Measurements from ENCODE around the gene SAA2.

SAA2 gene

DNA sequence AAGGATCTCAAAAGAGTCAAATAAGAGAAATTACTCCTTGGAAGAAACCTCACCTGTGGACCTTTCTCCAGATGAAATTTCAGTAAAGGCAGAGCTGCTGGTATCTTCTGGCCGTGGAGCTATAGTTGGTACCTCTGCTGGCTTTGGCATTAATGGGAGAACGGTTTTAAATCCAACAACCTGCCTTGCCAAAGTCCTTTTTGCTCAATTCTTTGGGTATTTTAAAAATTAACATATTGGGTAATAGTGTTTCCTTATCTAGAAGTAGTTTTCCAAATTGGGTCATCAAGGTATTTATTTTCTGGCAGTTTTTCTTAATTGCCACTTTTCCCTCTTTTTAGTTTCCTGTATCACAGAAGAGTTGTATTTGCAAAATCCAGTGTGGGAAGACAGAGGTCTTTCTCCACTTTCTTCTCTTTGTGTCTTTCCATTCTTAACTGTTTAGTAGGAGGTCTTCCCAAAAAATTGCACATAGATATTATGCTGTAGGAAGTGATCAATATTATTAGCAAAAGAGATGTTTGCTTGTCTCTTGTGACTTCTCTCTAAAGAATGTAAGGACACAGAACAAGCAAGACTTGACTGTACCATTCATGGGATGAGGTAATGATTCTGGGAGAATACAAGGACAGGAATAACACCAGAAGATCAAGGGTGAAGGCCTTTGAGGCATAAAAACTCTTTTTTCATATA, 11.7 kb downstream of the SAA2 start, which contains the start of gene SAA4:
TSS of gene SAA4 (minus strand) at position 139 of the 693 bp plus-strand sequence. CDS start 876 bp downstream, outside the sequence.
- TF ChIP-seq, protein P1, sequence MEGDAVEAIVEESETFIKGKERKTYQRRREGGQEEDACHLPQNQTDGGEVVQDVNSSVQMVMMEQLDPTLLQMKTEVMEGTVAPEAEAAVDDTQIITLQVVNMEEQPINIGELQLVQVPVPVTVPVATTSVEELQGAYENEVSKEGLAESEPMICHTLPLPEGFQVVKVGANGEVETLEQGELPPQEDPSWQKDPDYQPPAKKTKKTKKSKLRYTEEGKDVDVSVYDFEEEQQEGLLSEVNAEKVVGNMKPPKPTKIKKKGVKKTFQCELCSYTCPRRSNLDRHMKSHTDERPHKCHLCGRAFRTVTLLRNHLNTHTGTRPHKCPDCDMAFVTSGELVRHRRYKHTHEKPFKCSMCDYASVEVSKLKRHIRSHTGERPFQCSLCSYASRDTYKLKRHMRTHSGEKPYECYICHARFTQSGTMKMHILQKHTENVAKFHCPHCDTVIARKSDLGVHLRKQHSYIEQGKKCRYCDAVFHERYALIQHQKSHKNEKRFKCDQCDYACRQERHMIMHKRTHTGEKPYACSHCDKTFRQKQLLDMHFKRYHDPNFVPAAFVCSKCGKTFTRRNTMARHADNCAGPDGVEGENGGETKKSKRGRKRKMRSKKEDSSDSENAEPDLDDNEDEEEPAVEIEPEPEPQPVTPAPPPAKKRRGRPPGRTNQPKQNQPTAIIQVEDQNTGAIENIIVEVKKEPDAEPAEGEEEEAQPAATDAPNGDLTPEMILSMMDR (conservative IDR thresholded peaks at IDR 0.05; ENCODE audit: low read length), result no peak
- TF ChIP-seq EZH2phosphoT487 (IDR thresholded peaks at IDR 0.05; ENCODE audit: borderline replicate concordance), result no peak
- no peaks in the 10 kb centered on the region for H3K9me3 ChIP-seq (ENCODE audit: insufficient read depth, low read depth, low read length)
- H3F3A ChIP-seq (ENCODE audit: low read depth), result no peaks in the 10 kb centered on the region
- H4K20me1 ChIP-seq (ENCODE audit: insufficient read depth, low read length, poor library complexity, severe bottlenecking), result no peaks in the 10 kb centered on the region
- no peaks in the 10 kb centered on the region for H3K9me2 ChIP-seq (replicated peaks; ENCODE audit: low read depth, low read length)
- H3K4me1 ChIP-seq (ENCODE audit: insufficient read depth, low read length, poor library complexity, severe bottlenecking), result no peaks in the 10 kb centered on the region
- H3K4me3 ChIP-seq (ENCODE audit: low read length, poor library complexity, severe bottlenecking), result no peak within 1 kb of the TSS
- H3K79me2 ChIP-seq (ENCODE audit: insufficient read depth, low read length), result no peaks in the 10 kb centered on the region
- no peak within 1 kb of the TSS for H2AFZ ChIP-seq (ENCODE audit: low read length)
- H3K36me3 ChIP-seq (ENCODE audit: insufficient read depth, low read length), result no peaks in the 10 kb centered on the region
- H3K9ac ChIP-seq (ENCODE audit: low read depth, low read length, poor library complexity, severe bottlenecking), result no peak within 1 kb of the TSS
- H3K27me3 ChIP-seq (ENCODE audit: insufficient read depth, low read length, poor library complexity, severe bottlenecking), result peaks cover 32% of the 10 kb centered on the region
- H3K4me2 ChIP-seq (ENCODE audit: low read depth, low read length, poor library complexity, severe bottlenecking), result no peak within 1 kb of the TSS

DNA sequence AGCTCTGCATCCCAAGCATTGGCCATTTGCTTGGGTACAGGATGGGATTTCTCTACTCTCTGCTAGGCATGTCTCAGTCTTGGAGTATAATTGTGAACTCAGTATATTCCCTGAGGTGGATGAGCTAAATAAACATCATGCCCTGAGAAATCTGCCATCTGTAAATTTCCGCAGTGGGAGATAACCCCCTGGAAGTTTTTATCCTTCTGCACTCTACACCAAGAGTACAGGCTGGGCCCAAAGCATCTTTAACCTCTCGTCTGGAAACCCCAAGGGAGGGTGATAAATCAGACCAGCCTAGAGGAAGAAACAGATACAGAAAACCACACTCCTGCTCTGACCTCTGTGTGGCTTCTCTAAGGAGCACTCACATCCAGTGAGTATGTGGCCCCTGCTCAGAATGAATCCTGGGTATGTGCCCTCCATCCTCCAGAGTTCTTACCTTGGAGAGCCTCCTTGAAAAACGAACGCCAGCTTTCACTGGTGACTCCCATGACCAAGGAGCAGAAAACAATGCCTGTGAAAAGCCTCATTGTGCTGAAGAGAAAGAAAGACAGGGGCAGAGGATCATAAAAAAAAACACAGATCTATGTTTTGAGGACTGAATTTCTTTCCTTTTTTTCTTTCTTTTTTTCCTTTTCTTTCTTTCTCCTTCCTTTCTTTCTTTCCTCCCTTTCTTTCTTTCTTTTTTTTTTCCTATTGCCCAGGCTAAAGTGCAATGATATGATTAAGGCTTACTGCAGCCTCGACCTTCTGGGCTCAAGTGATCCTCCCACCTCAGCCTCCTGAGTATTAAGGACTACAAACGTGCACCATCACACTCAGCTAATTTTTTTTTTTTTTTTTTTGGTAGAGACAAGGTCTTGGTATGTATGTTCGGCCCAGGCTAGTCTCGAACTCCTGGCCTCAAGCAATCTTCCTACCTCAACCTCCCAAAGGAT, 12.8 kb downstream of the SAA2 start:
- H3K36me3 ChIP-seq (ENCODE audit: insufficient read depth, low read length), result no peaks in the 10 kb centered on the region
- H2AFZ ChIP-seq (ENCODE audit: low read length), result no peak overlapping the region
- no peak overlapping the region for H3K9ac ChIP-seq (ENCODE audit: low read depth, low read length, poor library complexity, severe bottlenecking)
- no peaks in the 10 kb centered on the region for H3F3A ChIP-seq (ENCODE audit: low read depth)
- no peak for TF ChIP-seq EZH2phosphoT487 (IDR thresholded peaks at IDR 0.05; ENCODE audit: borderline replicate concordance)
- TF ChIP-seq, protein P1 (conservative IDR thresholded peaks at IDR 0.05; ENCODE audit: low read length), result no peak
- no peaks in the 10 kb centered on the region for H3K9me3 ChIP-seq (ENCODE audit: insufficient read depth, low read depth, low read length)
- no peaks in the 10 kb centered on the region for H3K9me2 ChIP-seq (replicated peaks; ENCODE audit: low read depth, low read length)
- no peak overlapping the region for H3K4me2 ChIP-seq (ENCODE audit: low read depth, low read length, poor library complexity, severe bottlenecking)
- H3K4me3 ChIP-seq (ENCODE audit: low read length, poor library complexity, severe bottlenecking), result no peak overlapping the region
- no peaks in the 10 kb centered on the region for H3K79me2 ChIP-seq (ENCODE audit: insufficient read depth, low read length)
- H3K27me3 ChIP-seq (ENCODE audit: insufficient read depth, low read length, poor library complexity, severe bottlenecking), result peaks cover 32% of the 10 kb centered on the region
- H3K4me1 ChIP-seq (ENCODE audit: insufficient read depth, low read length, poor library complexity, severe bottlenecking), result no peaks in the 10 kb centered on the region
- no peaks in the 10 kb centered on the region for H4K20me1 ChIP-seq (ENCODE audit: insufficient read depth, low read length, poor library complexity, severe bottlenecking)

DNA sequence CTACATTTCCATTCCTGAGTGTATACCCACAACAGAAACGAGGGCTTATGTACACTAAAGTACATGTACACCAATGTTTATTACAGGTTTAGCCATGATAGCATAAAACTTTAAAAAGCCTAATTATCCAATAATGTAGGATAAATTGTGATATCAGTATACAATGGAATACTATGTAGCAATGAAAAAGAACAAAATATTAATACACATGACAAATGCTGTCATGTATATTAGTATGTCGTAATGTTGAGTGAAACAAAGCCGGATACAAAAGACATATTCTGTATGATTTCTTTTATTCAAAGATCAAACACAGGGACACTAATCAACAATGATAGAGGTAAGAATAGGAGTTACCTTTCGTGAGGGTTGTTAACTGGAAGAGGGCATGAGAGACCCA, 14.6 kb downstream of the SAA2 start:
- TF ChIP-seq, protein P1 (conservative IDR thresholded peaks at IDR 0.05; ENCODE audit: low read length), result no peak
- TF ChIP-seq EZH2phosphoT487 (IDR thresholded peaks at IDR 0.05; ENCODE audit: borderline replicate concordance), result no peak
- H4K20me1 ChIP-seq (ENCODE audit: insufficient read depth, low read length, poor library complexity, severe bottlenecking), result no peaks in the 10 kb centered on the region
- H2AFZ ChIP-seq (ENCODE audit: low read length), result no peak overlapping the region
- no peak overlapping the region for H3K4me2 ChIP-seq (ENCODE audit: low read depth, low read length, poor library complexity, severe bottlenecking)
- H3K36me3 ChIP-seq (ENCODE audit: insufficient read depth, low read length), result no peaks in the 10 kb centered on the region
- no peak overlapping the region for H3K4me3 ChIP-seq (ENCODE audit: low read length, poor library complexity, severe bottlenecking)
- no peaks in the 10 kb centered on the region for H3K79me2 ChIP-seq (ENCODE audit: insufficient read depth, low read length)
- no peaks in the 10 kb centered on the region for H3K9me2 ChIP-seq (replicated peaks; ENCODE audit: low read depth, low read length)
- peaks cover 21% of the 10 kb centered on the region for H3K27me3 ChIP-seq (ENCODE audit: insufficient read depth, low read length, poor library complexity, severe bottlenecking)
- H3K4me1 ChIP-seq (ENCODE audit: insufficient read depth, low read length, poor library complexity, severe bottlenecking), result no peaks in the 10 kb centered on the region
- H3K9ac ChIP-seq (ENCODE audit: low read depth, low read length, poor library complexity, severe bottlenecking), result no peak overlapping the region
- H3F3A ChIP-seq (ENCODE audit: low read depth), result no peaks in the 10 kb centered on the region
- no peaks in the 10 kb centered on the region for H3K9me3 ChIP-seq (ENCODE audit: insufficient read depth, low read depth, low read length)
